K562 (cell line): ENCODE data around the gene AASS. TPM values are rescaled to one million over a fixed set of nuclear protein-coding genes. Genes with fewer than 3 reads are reported as not detected.

ENCODE experiments used
- ATAC-seq: fragments of 200-7000 bp; cut with Tn5 transposase; 3 replicates; pipeline ENCODE4 v1.9.1; 2020; ENCODE audit warnings: moderate library complexity
- BruUV-seq: library from RNA; stranded (reverse); fragments of 400-500 nt; replicated peaks from 2 replicates; lab custom pipeline; 2021; lab: Mats Ljungman, UMichigan
- CTCF ChIA-PET: fragments of 300-600 bp; formaldehyde crosslinking; extraction: SDS; loops from one replicate; lab custom pipeline; 2021; ENCODE audit warnings: low intra/inter-chr PET ratio; lab: Yijun Ruan, JAX
- POLR2A ChIA-PET: fragments of 300-600, 350-650 bp; sonication (Branson Sonifier 250); formaldehyde crosslinking; extraction: SDS; loops from one replicate; lab custom pipeline; 2021; ENCODE audit warnings: antibody characterized with exemption, inconsistent platforms; lab: Yijun Ruan, JAX
- DNase-seq, 4 experiments: peaks; one replicate each; pipeline versions ENCODE4 v3.0.0 to v3.0.0-alpha.2; 2011 to 2018; ENCODE audit warnings: low spot score in 3 of 4, mixed read lengths in 3 of 4; ENCODE audit errors: extremely low read depth in 1 of 4
- FAIRE-seq: peaks from 2 replicates; lab custom pipeline; 2011; peaks lifted over from hg19 to GRCh38; lab: Jason Lieb, UNC
- H2AFZ ChIP-seq: 2 replicates; pipeline ENCODE4 v1.6.0; 2011; ENCODE audit warnings: low read depth, low read length, control low read depth, inconsistent platforms
- H3K27ac ChIP-seq: fragments of 200-600 bp; 3 replicates; pipeline ENCODE4 v1.8.0; 2011; ENCODE audit warnings: low read depth, mild to moderate bottlenecking, control low read depth, inconsistent platforms, low read length, moderate library complexity, mixed read lengths; ENCODE audit errors: extremely low read depth
- H3K27me3 ChIP-seq, 2 experiments: fragments of 300-600 bp in 1 of 2; 2 replicates in 1 of 2; 3 replicates in 1 of 2; pipeline versions ENCODE4 v1.6.0 to v1.8.0; 2011; ENCODE audit warnings: inconsistent platforms in 2 of 2, low read length in 2 of 2, mild to moderate bottlenecking in 1 of 2, mixed read lengths in 1 of 2, moderate library complexity in 1 of 2; ENCODE audit not compliant: control insufficient read depth in 2 of 2, insufficient read depth in 2 of 2
- H3K36me3 ChIP-seq: fragments of 300-600 bp; 3 replicates; pipeline ENCODE4 v1.8.0; 2011; ENCODE audit warnings: mild to moderate bottlenecking, low read length, inconsistent platforms; ENCODE audit not compliant: control insufficient read depth, insufficient read depth
- H3K4me1 ChIP-seq, 2 experiments: fragments of 200-600 bp in 1 of 2; replicated peaks in 1 of 2; 2 replicates in 1 of 2; 3 replicates in 1 of 2; pipeline versions ENCODE4 v1.5.1 to v1.8.0; 2011; ENCODE audit warnings: inconsistent platforms in 2 of 2, low read length in 2 of 2, mild to moderate bottlenecking in 1 of 2, mixed read lengths in 1 of 2, moderate library complexity in 1 of 2; ENCODE audit not compliant: control insufficient read depth in 2 of 2, insufficient read depth in 2 of 2
- H3K4me2 ChIP-seq: 2 replicates; pipeline ENCODE4 v1.6.1; 2011; ENCODE audit warnings: low read length, control low read depth, inconsistent platforms, mixed read lengths; ENCODE audit not compliant: insufficient read depth
- H3K4me3 ChIP-seq: fragments of 200-600 bp; sonication (generic), shearing (Covaris generic); 2 replicates; pipeline ENCODE4 v1.5.1; 2016; ENCODE audit warnings: control low read depth, inconsistent platforms
- H3K79me2 ChIP-seq: fragments of 200-600 bp; 3 replicates; pipeline ENCODE4 v1.8.0; 2011; ENCODE audit warnings: low read length, inconsistent platforms; ENCODE audit not compliant: control insufficient read depth, insufficient read depth
- H3K9ac ChIP-seq, 2 experiments: 2 replicates each; pipeline versions ENCODE4 v1.6.0 to v1.6.1; 2011; ENCODE audit warnings: low read depth in 2 of 2, low read length in 2 of 2, control low read depth in 1 of 2, inconsistent platforms in 1 of 2, mild to moderate bottlenecking in 1 of 2, mixed read lengths in 1 of 2; ENCODE audit not compliant: insufficient read depth in 1 of 2
- H3K9me1 ChIP-seq: one replicate; pipeline ENCODE4 v1.6.0; 2011; ENCODE audit warnings: inconsistent platforms, mild to moderate bottlenecking, low read length, moderate library complexity; ENCODE audit not compliant: control insufficient read depth, insufficient read depth
- H3K9me3 ChIP-seq: replicated peaks from 2 replicates; pipeline ENCODE4 v1.5.1; 2011; ENCODE audit warnings: low read depth, low read length, inconsistent platforms; ENCODE audit not compliant: control insufficient read depth, insufficient read depth
- H4K20me1 ChIP-seq: replicated peaks from 2 replicates; pipeline ENCODE4 v1.6.1; 2011; ENCODE audit warnings: low read length, inconsistent platforms, mixed read lengths; ENCODE audit not compliant: control insufficient read depth, insufficient read depth
- CHD2 ChIP-seq: IDR thresholded peaks from 2 replicates; pipeline ENCODE4 v1.6.1; 2011; ENCODE audit warnings: low read depth, low read length
- IFI16 ChIP-seq: fragments of 250-450 bp; sonication (Bioruptor Pico); IDR thresholded peaks from 2 replicates; pipeline ENCODE4 v2.1.2; 2022; ENCODE audit warnings: mild to moderate bottlenecking, inconsistent platforms
- JUNB ChIP-seq: fragments of 450-650 bp; formaldehyde crosslinking; conservative IDR thresholded peaks from 2 replicates; pipeline ENCODE4 v1.4.0; 2020; ENCODE audit warnings: mild to moderate bottlenecking
- MECOM ChIP-seq: fragments of 250-450 bp; sonication (Bioruptor Pico); IDR thresholded peaks from 2 replicates; pipeline ENCODE4 v1.8.0; 2022; ENCODE audit warnings: inconsistent platforms
- MEF2D ChIP-seq: conservative IDR thresholded peaks from 2 replicates; pipeline ENCODE4 v1.6.1; 2016; ENCODE audit warnings: low read depth, missing genetic modification characterization, missing compliant biosample characterization
- RFX1 ChIP-seq: fragments of 450-650 bp; IDR thresholded peaks from 2 replicates; pipeline ENCODE4 v1.6.1; 2016; ENCODE audit warnings: mild to moderate bottlenecking, moderate library complexity
- TCF3 ChIP-seq: sonication (generic); formaldehyde crosslinking; IDR thresholded peaks from 2 replicates; pipeline ENCODE4 v1.4.0; 2020; ENCODE audit warnings: mild to moderate bottlenecking, missing genetic modification reagents
- ZNF124 ChIP-seq: sonication (generic); formaldehyde crosslinking; IDR thresholded peaks from 2 replicates; pipeline ENCODE4 v1.8.1; 2022; ENCODE audit warnings: missing genetic modification reagents
- ZNF3 ChIP-seq: fragments of 250-450 bp; sonication (Bioruptor Pico); IDR thresholded peaks from 2 replicates; pipeline ENCODE4 v1.5.0; 2021; ENCODE audit warnings: mild to moderate bottlenecking, moderate library complexity
- WGBS: fragments of 100-300 bp; shearing (Covaris generic); methylation state at CpG from one replicate; pipeline ENCODE4 v1.1.6; 2016; ENCODE audit warnings: low coverage, mixed read lengths; ENCODE audit not compliant: insufficient coverage; ENCODE audit errors: missing lambda C conversion rate; 5-methylcytosine and 5-hydroxymethylcytosine counted together
- in situ Hi-C: fragments of 300-500 bp; cut with MboI; formaldehyde crosslinking; loops from 4 replicates; pipeline ENCODE4 v1.15.0; 2018; ENCODE audit warnings: inconsistent platforms, mixed read lengths
- intact Hi-C: fragments of 100-400 bp; cut with micrococcal nuclease; formaldehyde crosslinking; loops from 2 replicates; pipeline ENCODE4 v1.14.2; 2022
- polyA plus RNA-seq, 8 experiments: library from polyadenylated mRNA; depleted of rRNA in 4 of 8; stranded (reverse) in 5 of 8; unstranded in 3 of 8; fragments of >200 nt; fragmentation: Nextera tagmentation in 2 of 8; fragmentation: Illumina TruSeq in 1 of 8; extraction: Ambion mirVana in 2 of 8; extraction: Trizol in 1 of 8; gene quantifications; 2 replicates each; pipeline versions ENCODE4 v1.2.1 to v1.2.3, GENCODE V29; 2011 to 2014; ENCODE audit warnings: inconsistent platforms in 1 of 8, missing spikeins in 1 of 8
- total RNA-seq, 7 experiments: library from RNA; depleted of rRNA in 6 of 7; stranded (reverse); fragments of >200 nt in 6 of 7; fragmentation: Illumina TruSeq in 2 of 7; extraction: Trizol in 2 of 7; gene quantifications; 2 replicates each; pipeline versions ENCODE4 v1.2.1 to v1.2.3, GENCODE V29; 2011 to 2021; ENCODE audit warnings: low replicate concordance in 1 of 7
- TF ChIP-seq, protein P1 (sequence below), 2 experiments: fragments of 450-650 bp; conservative IDR thresholded peaks; 2 replicates each; pipeline ENCODE4 v1.6.1; 2017; ENCODE audit warnings: mild to moderate bottlenecking in 2 of 2, moderate library complexity in 2 of 2
- TF ChIP-seq, protein P2 (sequence below): sonication (generic); formaldehyde crosslinking; IDR thresholded peaks from 2 replicates; pipeline ENCODE4 v1.8.0; 2022; ENCODE audit warnings: mild to moderate bottlenecking, missing genetic modification reagents
- TF ChIP-seq, protein P3 (sequence below): sonication (generic); formaldehyde crosslinking; IDR thresholded peaks from 2 replicates; pipeline ENCODE4 v1.8.0; 2022; ENCODE audit warnings: missing genetic modification reagents, mild to moderate bottlenecking, borderline replicate concordance
- TF ChIP-seq, protein P4 (sequence below): sonication (generic); formaldehyde crosslinking; IDR thresholded peaks from 2 replicates; pipeline ENCODE4 v1.8.1; 2023; ENCODE audit warnings: mild to moderate bottlenecking, missing genetic modification reagents

The AASS gene
- total and polyA plus RNA-seq, 9 of the 15 experiments (the other 6 are each of a cell fraction or from before 2014, with no cell fraction given), result 0.04 to 0.38 (median 0.07) TPM; not detected in 6

DNA sequence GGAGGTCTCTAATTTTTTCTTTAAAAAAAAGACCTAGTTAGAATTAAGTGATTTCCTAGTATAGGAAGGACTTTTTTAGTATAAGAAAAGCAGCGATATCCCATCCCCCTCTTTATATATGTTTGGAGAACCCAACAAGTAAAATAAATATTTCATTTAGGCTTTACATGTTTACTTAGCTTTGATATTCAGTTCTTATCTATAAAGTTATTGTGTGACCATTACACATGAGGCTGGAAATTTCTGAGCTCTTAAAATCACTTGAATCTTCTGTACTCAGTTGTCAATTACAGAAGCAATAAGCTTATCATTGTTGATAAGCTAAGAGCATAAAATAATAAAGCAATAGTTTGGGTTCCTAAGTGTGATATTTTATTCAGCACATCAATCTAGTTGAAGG, 89.7 kb downstream of the AASS start:
- Histone ChIP-seq H3K4me2 (no peak overlapping the region), H3K9ac (no peak overlapping the region), H2AFZ (no peak overlapping the region), H3K9me1 (no peaks in the 10 kb centered on the region), H3K27me3 (no peaks in the 10 kb centered on the region), H3K79me2 (no peaks in the 10 kb centered on the region), H3K36me3 (no peaks in the 10 kb centered on the region), H3K4me3 (no peak overlapping the region), H3K9me3 (0 out of 2 replicates have a peak, but pooled peaks cover 3% of the 10 kb centered on the region), H3K4me1 (no peaks in the 10 kb centered on the region), H3K27ac (no peak overlapping the region), H4K20me1 (no peaks in the 10 kb centered on the region)
- DNase-seq (no peak), FAIRE-seq (no peak), ATAC-seq (no peak)
- in situ Hi-C loops, result no loop called here
- ChIA-PET CTCF (no interaction called here), POLR2A (interaction anchor here (0.6 kb wide), 1 partner anchor 9 kb away, joined by 3 read pairs; no protein-coding TSS in a partner anchor)
- BruUV-seq, result no TSS peak
- intact Hi-C loops, result no loop called here
- 4% methylated on average over 1 of the region's 1 CpG for WGBS
- TF ChIP-seq CHD2 (no peak), MECOM (CRISPR knock-in tag) (no peak), IFI16 (CRISPR knock-in tag) (no peak), ZNF124 (CRISPR knock-in tag) (no peak), RFX1 (no peak), TCF3 (CRISPR knock-in tag) (no peak), JUNB (CRISPR knock-in tag) (no peak), MEF2D (no peak), ZNF3 (CRISPR knock-in tag) (no peak)
- TF ChIP-seq, protein P1, sequence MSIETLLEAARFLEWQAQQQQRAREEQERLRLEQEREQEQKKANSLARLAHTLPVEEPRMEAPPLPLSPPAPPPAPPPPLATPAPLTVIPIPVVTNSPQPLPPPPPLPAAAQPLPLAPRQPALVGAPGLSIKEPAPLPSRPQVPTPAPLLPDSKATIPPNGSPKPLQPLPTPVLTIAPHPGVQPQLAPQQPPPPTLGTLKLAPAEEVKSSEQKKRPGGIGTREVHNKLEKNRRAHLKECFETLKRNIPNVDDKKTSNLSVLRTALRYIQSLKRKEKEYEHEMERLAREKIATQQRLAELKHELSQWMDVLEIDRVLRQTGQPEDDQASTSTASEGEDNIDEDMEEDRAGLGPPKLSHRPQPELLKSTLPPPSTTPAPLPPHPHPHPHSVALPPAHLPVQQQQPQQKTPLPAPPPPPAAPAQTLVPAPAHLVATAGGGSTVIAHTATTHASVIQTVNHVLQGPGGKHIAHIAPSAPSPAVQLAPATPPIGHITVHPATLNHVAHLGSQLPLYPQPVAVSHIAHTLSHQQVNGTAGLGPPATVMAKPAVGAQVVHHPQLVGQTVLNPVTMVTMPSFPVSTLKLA (conservative IDR thresholded peaks at IDR 0.05), result no peak
- TF ChIP-seq, protein P2, sequence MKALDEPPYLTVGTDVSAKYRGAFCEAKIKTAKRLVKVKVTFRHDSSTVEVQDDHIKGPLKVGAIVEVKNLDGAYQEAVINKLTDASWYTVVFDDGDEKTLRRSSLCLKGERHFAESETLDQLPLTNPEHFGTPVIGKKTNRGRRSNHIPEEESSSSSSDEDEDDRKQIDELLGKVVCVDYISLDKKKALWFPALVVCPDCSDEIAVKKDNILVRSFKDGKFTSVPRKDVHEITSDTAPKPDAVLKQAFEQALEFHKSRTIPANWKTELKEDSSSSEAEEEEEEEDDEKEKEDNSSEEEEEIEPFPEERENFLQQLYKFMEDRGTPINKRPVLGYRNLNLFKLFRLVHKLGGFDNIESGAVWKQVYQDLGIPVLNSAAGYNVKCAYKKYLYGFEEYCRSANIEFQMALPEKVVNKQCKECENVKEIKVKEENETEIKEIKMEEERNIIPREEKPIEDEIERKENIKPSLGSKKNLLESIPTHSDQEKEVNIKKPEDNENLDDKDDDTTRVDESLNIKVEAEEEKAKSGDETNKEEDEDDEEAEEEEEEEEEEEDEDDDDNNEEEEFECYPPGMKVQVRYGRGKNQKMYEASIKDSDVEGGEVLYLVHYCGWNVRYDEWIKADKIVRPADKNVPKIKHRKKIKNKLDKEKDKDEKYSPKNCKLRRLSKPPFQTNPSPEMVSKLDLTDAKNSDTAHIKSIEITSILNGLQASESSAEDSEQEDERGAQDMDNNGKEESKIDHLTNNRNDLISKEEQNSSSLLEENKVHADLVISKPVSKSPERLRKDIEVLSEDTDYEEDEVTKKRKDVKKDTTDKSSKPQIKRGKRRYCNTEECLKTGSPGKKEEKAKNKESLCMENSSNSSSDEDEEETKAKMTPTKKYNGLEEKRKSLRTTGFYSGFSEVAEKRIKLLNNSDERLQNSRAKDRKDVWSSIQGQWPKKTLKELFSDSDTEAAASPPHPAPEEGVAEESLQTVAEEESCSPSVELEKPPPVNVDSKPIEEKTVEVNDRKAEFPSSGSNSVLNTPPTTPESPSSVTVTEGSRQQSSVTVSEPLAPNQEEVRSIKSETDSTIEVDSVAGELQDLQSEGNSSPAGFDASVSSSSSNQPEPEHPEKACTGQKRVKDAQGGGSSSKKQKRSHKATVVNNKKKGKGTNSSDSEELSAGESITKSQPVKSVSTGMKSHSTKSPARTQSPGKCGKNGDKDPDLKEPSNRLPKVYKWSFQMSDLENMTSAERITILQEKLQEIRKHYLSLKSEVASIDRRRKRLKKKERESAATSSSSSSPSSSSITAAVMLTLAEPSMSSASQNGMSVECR (CRISPR knock-in tag), result no peak
- TF ChIP-seq, protein P3, sequence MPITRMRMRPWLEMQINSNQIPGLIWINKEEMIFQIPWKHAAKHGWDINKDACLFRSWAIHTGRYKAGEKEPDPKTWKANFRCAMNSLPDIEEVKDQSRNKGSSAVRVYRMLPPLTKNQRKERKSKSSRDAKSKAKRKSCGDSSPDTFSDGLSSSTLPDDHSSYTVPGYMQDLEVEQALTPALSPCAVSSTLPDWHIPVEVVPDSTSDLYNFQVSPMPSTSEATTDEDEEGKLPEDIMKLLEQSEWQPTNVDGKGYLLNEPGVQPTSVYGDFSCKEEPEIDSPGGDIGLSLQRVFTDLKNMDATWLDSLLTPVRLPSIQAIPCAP (CRISPR knock-in tag), result no peak
- TF ChIP-seq, protein P4, sequence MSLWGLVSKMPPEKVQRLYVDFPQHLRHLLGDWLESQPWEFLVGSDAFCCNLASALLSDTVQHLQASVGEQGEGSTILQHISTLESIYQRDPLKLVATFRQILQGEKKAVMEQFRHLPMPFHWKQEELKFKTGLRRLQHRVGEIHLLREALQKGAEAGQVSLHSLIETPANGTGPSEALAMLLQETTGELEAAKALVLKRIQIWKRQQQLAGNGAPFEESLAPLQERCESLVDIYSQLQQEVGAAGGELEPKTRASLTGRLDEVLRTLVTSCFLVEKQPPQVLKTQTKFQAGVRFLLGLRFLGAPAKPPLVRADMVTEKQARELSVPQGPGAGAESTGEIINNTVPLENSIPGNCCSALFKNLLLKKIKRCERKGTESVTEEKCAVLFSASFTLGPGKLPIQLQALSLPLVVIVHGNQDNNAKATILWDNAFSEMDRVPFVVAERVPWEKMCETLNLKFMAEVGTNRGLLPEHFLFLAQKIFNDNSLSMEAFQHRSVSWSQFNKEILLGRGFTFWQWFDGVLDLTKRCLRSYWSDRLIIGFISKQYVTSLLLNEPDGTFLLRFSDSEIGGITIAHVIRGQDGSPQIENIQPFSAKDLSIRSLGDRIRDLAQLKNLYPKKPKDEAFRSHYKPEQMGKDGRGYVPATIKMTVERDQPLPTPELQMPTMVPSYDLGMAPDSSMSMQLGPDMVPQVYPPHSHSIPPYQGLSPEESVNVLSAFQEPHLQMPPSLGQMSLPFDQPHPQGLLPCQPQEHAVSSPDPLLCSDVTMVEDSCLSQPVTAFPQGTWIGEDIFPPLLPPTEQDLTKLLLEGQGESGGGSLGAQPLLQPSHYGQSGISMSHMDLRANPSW (CRISPR knock-in tag), result no peak
